Rectal smooth muscle tissue (tissue), 1 donor: Measurements from ENCODE around the gene KIF1A.
"Not testable (repeated sequence)": the region's sequence is repeated elsewhere in the genome, so short reads cannot be mapped to it uniquely, and the experiment has no call there.

Experiments
- H3K27ac ChIP-seq: one replicate; pipeline ENCODE4 v1.7.0; 2013; ENCODE audit warnings: low read depth, low read length, inconsistent platforms
- H3K27me3 ChIP-seq: one replicate; pipeline ENCODE4 v1.7.0; 2013; ENCODE audit warnings: low read length; ENCODE audit not compliant: control insufficient read depth, insufficient read depth
- H3K36me3 ChIP-seq: one replicate; pipeline ENCODE4 v1.7.0; 2013; ENCODE audit warnings: low read length; ENCODE audit not compliant: control insufficient read depth, insufficient read depth
- H3K4me1 ChIP-seq: one replicate; pipeline ENCODE4 v1.7.0; 2013; ENCODE audit warnings: low read length; ENCODE audit not compliant: control insufficient read depth, insufficient read depth
- H3K4me3 ChIP-seq: one replicate; pipeline ENCODE4 v1.7.0; 2013; ENCODE audit warnings: low read length
- H3K9ac ChIP-seq: one replicate; pipeline ENCODE4 v1.7.0; 2013; ENCODE audit warnings: low read length

The KIF1A gene

DNA sequence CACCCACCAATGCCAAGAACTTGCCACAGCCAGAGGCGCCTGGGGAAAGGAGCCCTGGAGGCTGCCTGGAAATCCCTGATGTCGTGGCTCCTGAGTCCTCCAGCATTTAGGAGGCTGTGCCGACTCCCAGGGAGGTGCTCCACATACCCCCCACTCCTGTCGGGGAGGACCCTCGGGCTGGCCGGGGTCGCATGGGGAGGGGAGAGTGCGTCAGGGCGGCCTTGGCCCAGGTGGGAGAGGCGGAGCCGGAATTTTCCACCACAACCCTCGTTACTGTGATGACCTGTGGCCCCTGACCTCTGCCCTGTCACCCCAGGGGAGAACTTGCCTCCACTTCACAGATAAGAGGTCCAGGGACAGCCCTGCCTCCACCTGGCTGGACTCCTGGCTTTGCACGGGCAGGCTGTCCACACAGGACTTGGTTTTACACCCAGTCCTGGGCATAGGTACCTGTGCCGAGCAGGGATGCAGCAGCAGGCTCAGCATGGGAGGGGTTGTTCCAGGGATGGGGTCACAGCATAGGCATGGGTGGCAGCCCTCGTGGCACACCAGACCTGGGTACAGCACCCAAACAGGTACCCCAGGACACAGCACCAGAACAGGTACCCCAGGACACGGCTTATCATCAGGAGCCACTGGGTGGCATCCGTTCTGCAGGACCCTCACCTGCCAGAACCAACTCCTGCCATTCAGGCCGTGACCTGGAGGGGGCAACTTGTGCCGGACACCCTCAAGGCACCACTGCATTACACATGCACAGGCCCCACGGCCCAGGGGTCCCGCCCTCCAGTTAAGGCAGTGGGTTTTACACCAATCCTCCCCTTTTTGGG is 36.3 kb upstream of the KIF1A start:
- H3K4me3 ChIP-seq, result no peak overlapping the region
- no peak overlapping the region for H3K27ac ChIP-seq

GRCh38 chr2:240855670-240856069 is 35.7 kb upstream of the KIF1A start:
- no peaks in the 10 kb centered on the region for H3K27me3 ChIP-seq
- no peaks in the 10 kb centered on the region for H3K4me1 ChIP-seq
- no peak overlapping the region for H3K27ac ChIP-seq
- H3K9ac ChIP-seq, result no peak overlapping the region
- H3K36me3 ChIP-seq, result no peaks in the 10 kb centered on the region
- H3K4me3 ChIP-seq, result no peak overlapping the region

More for the DNA sequence above, 36.3 kb upstream of the KIF1A start:
- no peaks in the 10 kb centered on the region for H3K4me1 ChIP-seq
- H3K36me3 ChIP-seq, result no peaks in the 10 kb centered on the region
- H3K27me3 ChIP-seq, result no peaks in the 10 kb centered on the region
- no peak overlapping the region for H3K9ac ChIP-seq

DNA sequence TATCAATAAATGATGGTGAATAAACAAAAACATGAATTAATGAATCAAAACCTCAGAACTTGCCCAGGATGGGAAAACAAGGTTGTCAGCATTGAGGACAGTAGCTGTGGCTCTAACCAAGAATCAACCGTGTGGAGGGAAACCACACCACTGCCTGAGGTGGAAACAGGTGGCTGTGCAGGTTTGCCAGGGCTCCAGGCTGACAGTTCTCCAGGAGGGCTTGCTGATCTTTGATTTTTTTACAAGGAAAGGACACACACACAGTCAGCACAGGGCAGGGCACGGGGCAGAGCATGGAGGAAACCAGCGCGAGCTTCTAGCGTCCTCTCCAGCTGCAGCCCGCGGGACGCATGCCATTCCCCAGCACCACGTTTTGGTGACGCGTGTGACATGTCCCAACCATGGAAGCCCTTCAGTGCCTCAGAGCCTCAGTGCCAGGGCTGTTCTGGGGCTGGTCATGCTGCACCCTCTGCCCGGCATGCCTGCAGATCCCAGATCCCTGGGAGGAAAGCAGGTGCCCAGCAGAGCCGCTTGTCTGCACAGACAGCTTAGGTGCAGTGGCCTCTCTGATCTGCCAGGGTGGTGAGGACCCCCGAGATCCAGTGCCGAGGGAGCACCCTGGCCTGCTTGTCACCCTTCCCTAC is 32.8 kb upstream of the KIF1A start:
- Histone ChIP-seq H3K36me3 (no peaks in the 10 kb centered on the region), H3K27me3 (no peaks in the 10 kb centered on the region), H3K27ac (no peak overlapping the region), H3K4me3 (no peak overlapping the region), H3K4me1 (no peaks in the 10 kb centered on the region), H3K9ac (no peak overlapping the region)

DNA sequence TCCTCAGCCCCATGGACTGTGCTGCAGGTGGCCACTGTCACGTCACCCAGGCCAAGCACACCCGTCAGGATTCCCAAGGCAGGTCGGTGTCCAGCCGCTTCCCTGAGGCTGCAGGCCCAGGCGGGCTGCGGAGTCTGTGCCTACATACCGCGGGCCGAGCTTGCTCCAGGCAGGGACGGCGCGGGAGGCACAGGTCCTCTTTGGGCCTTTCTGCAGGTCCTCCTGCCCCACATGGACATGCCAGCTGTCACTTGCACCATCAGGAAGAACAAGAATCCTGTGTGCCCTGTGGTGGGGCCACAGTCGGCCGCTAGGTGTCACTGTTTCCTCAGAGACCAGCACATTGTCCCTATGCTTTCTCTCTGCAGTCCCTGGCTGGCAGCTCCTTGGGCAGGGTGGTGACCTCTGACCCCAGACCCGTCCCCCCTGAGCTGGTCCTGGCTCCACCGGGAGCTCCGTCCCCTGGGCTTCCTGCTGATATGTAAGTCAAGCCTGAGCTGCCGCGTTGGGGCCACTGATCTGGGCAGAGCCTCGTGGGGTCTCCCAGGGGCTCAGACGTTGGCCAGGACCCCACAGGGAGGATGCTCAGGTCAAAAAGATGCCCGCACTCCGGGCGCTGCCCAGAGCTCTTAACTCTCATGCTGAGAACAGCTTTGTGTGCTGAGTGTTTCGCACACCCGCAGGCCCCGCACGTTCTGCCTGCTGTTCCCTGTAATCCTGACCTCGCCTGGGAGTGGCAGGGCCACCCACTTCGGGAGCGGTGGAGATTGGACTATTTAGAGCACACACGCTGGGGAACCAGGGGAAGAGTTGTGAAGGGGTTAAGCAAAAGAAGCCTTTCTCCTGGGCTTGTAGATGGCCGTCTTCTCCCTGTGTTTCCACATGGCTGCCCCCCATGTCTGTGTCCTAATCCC is 31.3 kb upstream of the KIF1A start:
- Histone ChIP-seq H3K4me1 (no peaks in the 10 kb centered on the region), H3K9ac (no peak overlapping the region), H3K36me3 (no peaks in the 10 kb centered on the region), H3K4me3 (no peak overlapping the region), H3K27ac (no peak overlapping the region), H3K27me3 (no peaks in the 10 kb centered on the region)

DNA sequence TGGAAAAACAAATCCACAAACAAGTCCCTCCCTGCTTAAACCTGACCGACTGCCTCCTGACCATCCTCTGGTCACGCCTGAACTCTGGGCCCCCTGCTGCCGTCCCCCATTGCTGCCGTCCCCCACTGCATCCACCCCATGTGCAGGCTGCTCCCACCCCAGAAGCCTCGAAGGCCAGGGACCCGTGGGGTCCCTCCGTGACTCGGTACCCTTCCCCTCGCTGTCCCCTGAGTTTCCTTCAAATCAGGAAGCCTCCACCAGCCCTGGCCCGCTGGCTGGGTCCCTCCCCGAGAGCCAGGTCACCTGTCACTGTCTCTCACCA is 30.7 kb upstream of the KIF1A start:
- H3K4me3 ChIP-seq, result no peak overlapping the region
- no peaks in the 10 kb centered on the region for H3K27me3 ChIP-seq
- no peaks in the 10 kb centered on the region for H3K4me1 ChIP-seq
- no peaks in the 10 kb centered on the region for H3K36me3 ChIP-seq
- H3K27ac ChIP-seq, result no peak overlapping the region
- no peak overlapping the region for H3K9ac ChIP-seq

GRCh38 chr2:240850026-240850425 is 30.0 kb upstream of the KIF1A start:
- Histone ChIP-seq H3K4me3 (no peak overlapping the region), H3K27ac (no peak overlapping the region), H3K9ac (no peak overlapping the region), H3K27me3 (no peaks in the 10 kb centered on the region), H3K36me3 (no peaks in the 10 kb centered on the region), H3K4me1 (no peaks in the 10 kb centered on the region)

- Histone ChIP-seq H3K27ac (no peak overlapping the region), H3K27me3 (no peaks in the 10 kb centered on the region), H3K9ac (no peak overlapping the region), H3K4me3 (no peak overlapping the region), H3K36me3 (no peaks in the 10 kb centered on the region), H3K4me1 (no peaks in the 10 kb centered on the region)
Observed at GRCh38 chr2:240848900-240849680, 29.1 kb upstream of the KIF1A start.

GRCh38 chr2:240847817-240848216 is 27.8 kb upstream of the KIF1A start:
- Histone ChIP-seq H3K27ac (no peak overlapping the region), H3K4me1 (no peaks in the 10 kb centered on the region), H3K9ac (no peak overlapping the region), H3K4me3 (no peak overlapping the region), H3K36me3 (no peaks in the 10 kb centered on the region), H3K27me3 (no peaks in the 10 kb centered on the region)

DNA sequence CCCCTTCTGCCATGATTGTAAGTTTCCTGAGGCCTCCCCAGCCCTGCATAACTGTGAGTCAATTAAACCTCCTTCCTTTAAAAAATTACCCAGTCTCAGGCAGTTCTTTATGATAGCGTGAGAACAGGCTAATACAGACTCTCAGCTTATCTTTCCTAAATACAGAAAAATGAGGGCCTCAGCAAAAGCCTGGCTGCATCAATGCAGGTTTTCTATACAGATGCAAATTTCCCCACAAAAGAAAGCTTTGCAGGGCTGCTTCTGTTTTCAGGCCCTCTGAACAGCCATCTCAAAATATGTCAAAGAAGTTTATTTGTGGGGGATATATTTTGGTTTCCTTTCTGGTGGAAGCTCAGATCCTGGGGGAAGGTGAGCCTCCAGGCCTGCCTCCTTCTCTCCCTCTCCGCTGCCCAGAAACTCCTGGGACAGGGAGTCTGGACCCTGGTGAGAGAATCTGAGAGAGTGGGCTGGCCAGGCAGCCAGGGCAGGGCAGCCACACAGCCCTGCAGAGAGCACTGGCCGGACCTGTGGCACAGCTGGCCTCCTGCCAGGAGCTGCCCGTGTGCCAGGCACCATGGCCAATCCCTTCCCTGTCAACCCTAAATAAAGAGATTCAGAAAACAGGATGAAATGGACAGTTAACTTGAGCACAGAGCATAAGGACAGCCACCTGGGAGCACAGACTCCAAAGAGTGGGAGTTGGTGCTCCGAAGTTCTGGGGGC is 27.0 kb upstream of the KIF1A start:
- no peak overlapping the region for H3K4me3 ChIP-seq
- H3K27me3 ChIP-seq, result no peaks in the 10 kb centered on the region
- no peaks in the 10 kb centered on the region for H3K4me1 ChIP-seq
- no peaks in the 10 kb centered on the region for H3K36me3 ChIP-seq
- H3K27ac ChIP-seq, result no peak overlapping the region
- no peak overlapping the region for H3K9ac ChIP-seq

DNA sequence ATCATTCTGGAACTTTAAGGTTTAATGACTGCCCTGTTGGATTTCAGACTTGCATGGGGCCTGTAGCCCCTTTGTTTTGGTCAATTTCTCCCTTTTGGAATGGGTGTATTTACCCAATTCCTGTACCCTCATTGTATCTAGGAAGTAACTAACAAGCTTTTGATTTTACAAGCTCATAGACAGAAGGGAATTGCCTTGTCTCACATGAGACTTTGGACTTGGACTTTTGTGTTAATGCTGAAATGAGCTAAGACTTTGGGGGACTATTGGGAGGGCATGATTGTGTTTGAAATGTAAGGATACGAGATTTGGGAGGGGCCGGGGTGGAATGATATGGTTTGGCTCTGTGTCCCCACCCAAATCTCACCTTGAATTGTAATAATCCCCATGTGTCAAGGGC is 26.3 kb upstream of the KIF1A start:
- H3K27me3 ChIP-seq, H3K4me1 ChIP-seq, H3K36me3 ChIP-seq, H3K4me3 ChIP-seq, H3K9ac ChIP-seq, H3K27ac ChIP-seq: not testable (repeated sequence)

GRCh38 chr2:240840435-240841060 is 20.5 kb upstream of the KIF1A start:
- Histone ChIP-seq H3K9ac (no peak overlapping the region), H3K4me1 (peaks cover 3% of the 10 kb centered on the region), H3K27ac (no peak overlapping the region), H3K4me3 (no peak overlapping the region), H3K27me3 (peaks cover 3% of the 10 kb centered on the region), H3K36me3 (no peaks in the 10 kb centered on the region)
